Right ventricle myocardium inferior (tissue), 1 donor: Measurements from ENCODE around the gene KLHL29. TPM values are rescaled to one million over a fixed set of nuclear protein-coding genes. Genes with fewer than 3 reads are reported as not detected.

ENCODE experiments used
- ATAC-seq: fragments of 200-7000 bp; cut with Tn5 transposase; one replicate; pipeline ENCODE4 v1.9.1; 2020; ENCODE audit warnings: mild to moderate bottlenecking, moderate library complexity
- DNase-seq: peaks from one replicate; pipeline ENCODE4 v3.0.0; 2021; ENCODE audit errors: missing footprints
- intact Hi-C: fragments of 100-400 bp; cut with DNase I; formaldehyde crosslinking; loops from one replicate; pipeline ENCODE4 v1.11.0; 2022
- total RNA-seq: library from RNA; stranded (reverse); fragmentation: NEBNext Ultra II Directional; extraction: Animal tissue kit (Norgen Biotek cat#: 25700); gene quantifications from one replicate; pipeline ENCODE4 v1.2.1, GENCODE V29; 2021
- donor health status: DM: no; HTN: yes; CAD: no; lungs with severe emphysema.

Gene KLHL29
- total RNA-seq, 1 donor from 2014 or later = 0.54 TPM

DNA sequence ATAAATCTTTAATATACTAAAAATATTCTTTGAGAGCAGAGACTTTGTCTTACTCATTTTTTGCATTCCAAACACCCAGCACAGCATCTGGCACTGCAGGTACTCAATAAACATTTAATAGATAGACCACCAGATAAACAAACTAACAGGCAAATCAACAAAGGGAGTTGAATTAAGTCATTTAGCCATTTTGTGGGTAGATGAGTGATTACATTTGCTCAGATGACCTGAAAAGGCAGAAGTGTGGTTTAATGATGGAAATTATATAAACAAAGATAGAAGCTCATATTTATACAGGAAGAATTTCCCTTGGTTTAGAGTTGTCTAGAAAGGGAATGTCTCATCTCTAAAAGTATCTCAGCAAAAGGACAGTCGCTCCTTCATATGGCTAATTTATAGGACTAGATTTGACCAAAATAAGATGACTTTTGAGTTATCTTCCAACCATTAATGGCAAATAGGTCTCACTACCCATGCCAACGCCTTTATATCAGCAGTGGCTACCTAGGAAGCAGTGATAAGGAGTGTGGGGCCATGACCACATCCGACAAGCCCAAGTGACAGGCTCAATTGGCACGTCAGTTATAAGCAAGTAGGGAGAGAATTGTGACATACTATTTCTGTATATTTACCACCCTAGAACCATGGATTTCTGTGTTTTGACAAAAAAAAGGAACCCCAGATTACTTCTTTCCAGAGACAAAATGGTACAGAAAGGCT, 368.5 kb downstream of the KLHL29 start:
- ATAC-seq = no peak

DNA sequence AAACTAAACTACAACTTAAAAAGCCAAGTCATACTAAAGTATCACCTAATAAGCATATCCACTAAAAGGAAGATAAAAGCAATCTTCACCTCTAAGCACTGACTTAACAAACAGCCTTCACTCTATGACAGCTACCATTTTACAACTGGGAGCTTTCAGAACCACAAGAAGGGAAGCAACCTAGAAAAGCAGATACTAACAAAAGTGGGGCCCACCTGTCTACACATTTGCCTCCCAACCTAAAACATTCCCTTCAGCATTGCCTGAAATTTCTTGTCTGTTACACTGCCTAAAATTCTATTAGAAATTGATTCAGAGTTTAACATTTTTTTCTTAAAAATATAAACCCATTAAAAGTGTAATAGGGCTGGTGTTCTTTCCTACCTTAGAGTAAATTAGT, 370.0 kb downstream of the KLHL29 start:
- intact Hi-C loops = loop anchor here (5.0 to 10.0 kb wide), 2 partner anchors 118 to 370 kb away; partner anchors contain the start of gene KLHL29
- DNase-seq = no peak
- ATAC-seq = no peak

More for the DNA sequence above, 368.5 kb downstream of the KLHL29 start:
- intact Hi-C loops = loop anchor here (10.0 kb wide), 1 partner anchor 369 kb away; the partner anchor contains the start of gene KLHL29
- DNase-seq = no peak

DNA sequence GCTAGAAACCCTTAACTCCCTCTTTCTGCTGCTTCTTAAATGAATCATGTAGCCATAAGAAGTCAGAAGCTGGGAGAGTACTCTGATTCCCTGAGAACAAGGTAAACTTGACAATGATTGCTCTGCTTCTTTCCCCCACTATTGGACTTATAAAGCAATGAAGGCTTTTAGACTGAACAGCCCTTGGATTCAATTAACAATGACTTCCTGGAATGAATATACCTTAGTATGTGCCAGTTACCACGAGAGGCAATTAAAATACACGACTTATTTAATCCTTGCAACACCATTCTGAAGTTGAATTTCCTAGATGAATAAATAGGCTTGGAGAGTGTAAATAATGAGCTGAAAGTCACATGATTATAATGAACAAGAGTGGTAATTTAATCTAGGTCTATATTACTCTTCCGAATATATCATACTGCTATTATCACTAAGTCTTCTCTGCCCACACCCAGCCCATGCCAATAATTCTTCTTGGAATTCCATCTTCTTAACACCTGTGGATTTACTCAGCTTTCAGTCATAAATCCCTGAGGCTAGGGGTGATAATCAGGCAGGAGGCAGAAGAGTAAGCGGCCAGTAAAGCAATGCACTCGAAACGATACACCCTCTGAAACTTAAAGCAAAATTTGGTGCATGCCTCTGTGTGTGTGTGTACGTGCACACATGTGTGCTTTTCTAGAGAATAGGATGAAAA, 371.8 kb downstream of the KLHL29 start:
- intact Hi-C loops = loop anchor here (5.0 to 10.0 kb wide), 2 partner anchors 119 to 372 kb away; partner anchors contain the start of gene KLHL29
- ATAC-seq (no peak), DNase-seq (no peak)

DNA sequence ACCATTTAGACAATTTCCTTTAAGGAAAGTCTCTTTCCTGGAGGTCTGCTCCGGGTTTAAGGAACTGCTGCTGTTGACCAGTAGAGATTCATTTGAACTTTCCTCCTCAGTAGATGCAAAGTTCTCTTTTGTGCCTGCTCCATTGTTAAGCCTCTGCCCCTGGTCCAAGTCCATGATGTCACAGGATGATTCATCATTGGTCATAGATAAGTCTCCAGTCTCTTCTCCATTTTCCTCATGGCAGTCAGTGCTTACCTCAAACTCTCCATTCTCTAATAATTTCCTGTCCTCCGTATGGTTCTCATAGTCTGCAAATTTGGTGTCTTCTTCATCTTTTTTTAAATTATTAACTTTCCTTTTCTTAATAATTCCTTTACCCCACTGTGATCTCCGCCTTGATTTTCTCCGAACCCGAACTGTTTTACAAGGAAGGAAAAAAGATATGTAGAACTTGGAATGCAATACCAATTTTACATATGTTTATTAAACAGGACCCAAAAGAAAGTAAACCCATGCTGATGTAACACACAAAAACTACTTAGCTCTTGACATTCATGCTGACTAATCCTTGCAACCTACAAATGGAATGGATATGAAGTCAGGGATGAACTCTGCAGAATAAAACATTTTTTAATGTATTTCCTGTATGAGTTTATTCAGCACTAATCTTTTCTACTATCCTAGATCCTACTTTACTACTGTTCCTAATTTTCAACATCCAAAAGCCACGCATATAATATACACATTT, 372.9 kb downstream of the KLHL29 start:
- intact Hi-C loops = loop anchor here (5.0 to 10.0 kb wide), 2 partner anchors 121 to 373 kb away; partner anchors contain the start of gene KLHL29
- no peak for DNase-seq
- no peak for ATAC-seq
